ENCODE results near the gene KCNIP1. TPM values are rescaled to one million over a fixed set of nuclear protein-coding genes. Genes with fewer than 3 reads are reported as not detected.

The KCNIP1 gene
- total and polyA plus RNA-seq, 9 of the 15 experiments (the other 6 are each of a cell fraction or from before 2014, with no cell fraction given): not detected

DNA sequence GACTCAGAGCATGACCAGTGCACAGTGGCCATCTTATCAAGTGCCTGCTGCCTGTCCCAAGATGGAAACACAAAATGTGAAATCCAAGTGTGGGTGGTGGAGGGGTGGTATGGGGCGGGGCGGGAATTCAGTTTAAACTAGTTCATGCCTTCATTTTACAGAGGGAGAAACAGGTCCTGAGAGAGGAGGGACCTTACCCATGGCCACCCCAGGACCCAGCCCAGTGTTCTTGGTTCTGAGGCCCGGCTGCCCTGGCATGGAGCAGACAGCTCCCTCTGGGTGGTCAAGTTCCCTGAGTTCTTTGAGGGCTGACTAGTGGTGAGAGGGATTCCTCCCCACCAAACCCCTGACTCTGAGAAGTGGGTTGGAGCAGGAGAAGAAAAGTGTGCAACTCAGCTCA is 20.8 kb downstream of the KCNIP1 start (continued):
- TF ChIP-seq, protein P1, sequence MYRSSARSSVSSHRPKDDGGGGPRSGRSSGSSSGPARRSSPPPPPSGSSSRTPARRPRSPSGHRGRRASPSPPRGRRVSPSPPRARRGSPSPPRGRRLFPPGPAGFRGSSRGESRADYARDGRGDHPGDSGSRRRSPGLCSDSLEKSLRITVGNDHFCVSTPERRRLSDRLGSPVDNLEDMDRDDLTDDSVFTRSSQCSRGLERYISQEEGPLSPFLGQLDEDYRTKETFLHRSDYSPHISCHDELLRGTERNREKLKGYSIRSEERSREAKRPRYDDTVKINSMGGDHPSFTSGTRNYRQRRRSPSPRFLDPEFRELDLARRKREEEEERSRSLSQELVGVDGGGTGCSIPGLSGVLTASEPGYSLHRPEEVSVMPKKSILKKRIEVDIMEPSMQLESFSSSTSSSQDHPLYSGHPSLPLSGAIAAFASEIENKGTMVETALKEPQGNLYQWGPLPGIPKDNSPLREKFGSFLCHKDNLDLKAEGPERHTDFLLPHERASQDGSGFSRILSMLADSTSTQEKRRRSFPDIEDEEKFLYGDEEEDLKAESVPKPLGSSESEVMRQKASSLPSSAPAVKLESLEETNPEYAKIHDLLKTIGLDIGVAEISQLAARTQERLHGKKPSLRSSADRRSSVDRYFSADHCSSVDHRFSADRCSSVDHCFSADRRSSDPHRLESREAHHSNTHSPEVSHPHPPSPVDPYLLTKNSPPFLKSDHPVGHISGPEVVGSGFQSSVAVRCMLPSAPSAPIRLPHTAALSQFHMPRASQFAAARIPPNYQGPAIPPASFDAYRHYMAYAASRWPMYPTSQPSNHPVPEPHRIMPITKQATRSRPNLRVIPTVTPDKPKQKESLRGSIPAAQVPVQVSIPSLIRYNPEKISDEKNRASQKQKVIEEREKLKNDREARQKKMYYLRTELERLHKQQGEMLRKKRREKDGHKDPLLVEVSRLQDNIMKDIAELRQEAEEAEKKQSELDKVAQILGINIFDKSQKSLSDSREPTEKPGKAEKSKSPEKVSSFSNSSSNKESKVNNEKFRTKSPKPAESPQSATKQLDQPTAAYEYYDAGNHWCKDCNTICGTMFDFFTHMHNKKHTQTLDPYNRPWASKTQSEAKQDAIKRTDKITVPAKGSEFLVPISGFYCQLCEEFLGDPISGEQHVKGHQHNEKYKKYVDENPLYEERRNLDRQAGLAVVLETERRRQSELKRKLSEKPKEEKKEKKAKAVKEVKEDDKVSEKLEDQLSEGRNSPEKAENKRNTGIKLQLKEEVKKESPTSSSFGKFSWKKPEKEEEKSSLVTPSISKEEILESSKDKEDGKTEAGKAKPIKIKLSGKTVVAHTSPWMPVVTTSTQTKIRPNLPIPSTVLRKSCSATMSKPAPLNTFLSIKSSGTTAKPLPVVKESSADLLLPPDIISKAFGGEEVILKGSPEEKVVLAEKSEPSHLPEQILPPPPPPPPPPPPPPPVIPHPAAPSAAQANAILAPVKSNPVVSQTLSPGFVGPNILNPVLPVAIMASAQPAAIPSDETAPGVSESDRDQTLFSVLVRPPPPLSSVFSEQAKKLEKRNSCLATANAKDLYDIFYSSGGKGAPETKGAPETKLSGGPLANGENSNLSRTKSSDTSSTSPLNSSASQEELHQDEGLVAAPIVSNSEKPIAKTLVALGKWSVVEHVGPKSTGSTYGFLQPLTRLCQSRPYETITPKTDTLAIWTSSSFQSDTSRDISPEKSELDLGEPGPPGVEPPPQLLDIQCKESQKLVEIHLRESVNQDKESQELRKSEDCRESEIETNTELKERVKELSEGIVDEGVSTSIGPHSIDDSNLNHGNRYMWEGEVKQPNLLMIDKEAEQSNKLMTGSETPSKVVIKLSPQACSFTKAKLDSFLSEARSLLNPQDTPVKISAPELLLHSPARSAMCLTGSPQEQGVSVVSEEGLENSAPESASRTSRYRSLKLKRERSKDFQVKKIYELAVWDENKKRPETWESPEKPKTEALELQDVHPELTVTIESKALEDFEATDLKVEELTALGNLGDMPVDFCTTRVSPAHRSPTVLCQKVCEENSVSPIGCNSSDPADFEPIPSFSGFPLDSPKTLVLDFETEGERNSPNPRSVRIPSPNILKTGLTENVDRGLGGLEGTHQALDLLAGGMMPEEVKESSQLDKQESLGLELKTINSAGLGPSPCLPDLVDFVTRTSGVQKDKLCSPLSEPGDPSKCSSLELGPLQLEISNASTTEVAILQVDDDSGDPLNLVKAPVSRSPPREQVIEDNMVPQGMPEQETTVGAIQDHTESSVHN (IDR thresholded peaks at IDR 0.05; ENCODE audit: borderline replicate concordance in 1 of 2, low read depth in 1 of 2): no peak
- TF ChIP-seq ZNF778 (CRISPR knock-in tag; IDR thresholded peaks at IDR 0.05): no peak
- TF ChIP-seq, protein P2, sequence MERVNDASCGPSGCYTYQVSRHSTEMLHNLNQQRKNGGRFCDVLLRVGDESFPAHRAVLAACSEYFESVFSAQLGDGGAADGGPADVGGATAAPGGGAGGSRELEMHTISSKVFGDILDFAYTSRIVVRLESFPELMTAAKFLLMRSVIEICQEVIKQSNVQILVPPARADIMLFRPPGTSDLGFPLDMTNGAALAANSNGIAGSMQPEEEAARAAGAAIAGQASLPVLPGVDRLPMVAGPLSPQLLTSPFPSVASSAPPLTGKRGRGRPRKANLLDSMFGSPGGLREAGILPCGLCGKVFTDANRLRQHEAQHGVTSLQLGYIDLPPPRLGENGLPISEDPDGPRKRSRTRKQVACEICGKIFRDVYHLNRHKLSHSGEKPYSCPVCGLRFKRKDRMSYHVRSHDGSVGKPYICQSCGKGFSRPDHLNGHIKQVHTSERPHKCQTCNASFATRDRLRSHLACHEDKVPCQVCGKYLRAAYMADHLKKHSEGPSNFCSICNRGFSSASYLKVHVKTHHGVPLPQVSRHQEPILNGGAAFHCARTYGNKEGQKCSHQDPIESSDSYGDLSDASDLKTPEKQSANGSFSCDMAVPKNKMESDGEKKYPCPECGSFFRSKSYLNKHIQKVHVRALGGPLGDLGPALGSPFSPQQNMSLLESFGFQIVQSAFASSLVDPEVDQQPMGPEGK (CRISPR knock-in tag; IDR thresholded peaks at IDR 0.05; ENCODE audit: borderline replicate concordance): no peak
- TF ChIP-seq, protein P3, sequence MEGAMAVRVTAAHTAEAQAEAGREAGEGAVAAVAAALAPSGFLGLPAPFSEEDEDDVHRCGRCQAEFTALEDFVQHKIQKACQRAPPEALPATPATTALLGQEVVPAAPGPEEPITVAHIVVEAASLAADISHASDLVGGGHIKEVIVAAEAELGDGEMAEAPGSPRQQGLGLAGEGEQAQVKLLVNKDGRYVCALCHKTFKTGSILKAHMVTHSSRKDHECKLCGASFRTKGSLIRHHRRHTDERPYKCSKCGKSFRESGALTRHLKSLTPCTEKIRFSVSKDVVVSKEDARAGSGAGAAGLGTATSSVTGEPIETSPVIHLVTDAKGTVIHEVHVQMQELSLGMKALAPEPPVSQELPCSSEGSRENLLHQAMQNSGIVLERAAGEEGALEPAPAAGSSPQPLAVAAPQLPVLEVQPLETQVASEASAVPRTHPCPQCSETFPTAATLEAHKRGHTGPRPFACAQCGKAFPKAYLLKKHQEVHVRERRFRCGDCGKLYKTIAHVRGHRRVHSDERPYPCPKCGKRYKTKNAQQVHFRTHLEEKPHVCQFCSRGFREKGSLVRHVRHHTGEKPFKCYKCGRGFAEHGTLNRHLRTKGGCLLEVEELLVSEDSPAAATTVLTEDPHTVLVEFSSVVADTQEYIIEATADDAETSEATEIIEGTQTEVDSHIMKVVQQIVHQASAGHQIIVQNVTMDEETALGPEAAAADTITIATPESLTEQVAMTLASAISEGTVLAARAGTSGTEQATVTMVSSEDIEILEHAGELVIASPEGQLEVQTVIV (CRISPR knock-in tag; IDR thresholded peaks at IDR 0.05; ENCODE audit: borderline replicate concordance): no peak
